Panc1 (cell line): ENCODE data around the gene PCSK1N.

Experiments used
- CTCF ChIP-seq: fragments of 450-650 bp; IDR thresholded peaks from 2 replicates; pipeline ENCODE4 v1.5.1; 2017; ENCODE audit warnings: mild to moderate bottlenecking
- POLR2AphosphoS5 ChIP-seq: IDR thresholded peaks from 2 replicates; pipeline ENCODE4 v1.6.1; 2012; ENCODE audit warnings: mild to moderate bottlenecking, low read depth, low read length, moderate library complexity

GRCh38 chrX:48786341-48786800 is 49.0 kb downstream of the PCSK1N start, which contains the start of gene GATA1:
- no peak for TF ChIP-seq CTCF
- TF ChIP-seq POLR2AphosphoS5 = no peak
